OCI-LY1 (cell line): ENCODE data around the gene PTPRG.

Source experiments
- H2AFZ ChIP-seq: fragments of 200-600 bp; sonication (generic), shearing (Covaris generic); 2 replicates; pipeline ENCODE4 v1.6.0; 2014; ENCODE audit warnings: antibody characterized with exemption, mild to moderate bottlenecking, low read length
- H3F3A ChIP-seq: fragments of 200-600 bp; sonication (generic), shearing (Covaris generic); 2 replicates; pipeline ENCODE4 v1.6.0; 2014; ENCODE audit warnings: mild to moderate bottlenecking, antibody characterized with exemption, low read length, moderate library complexity; ENCODE audit not compliant: insufficient read depth
- H3K27ac ChIP-seq: fragments of 200-600 bp; sonication (generic); 2 replicates; pipeline ENCODE4 v1.5.1; 2014; ENCODE audit warnings: low read length, mixed run types, mild to moderate bottlenecking, low read depth; ENCODE audit not compliant: poor library complexity, severe bottlenecking
- H3K27me3 ChIP-seq: fragments of 200-600 bp; sonication (generic); 2 replicates; pipeline ENCODE4 v1.6.0; 2014; ENCODE audit warnings: antibody characterized with exemption, mild to moderate bottlenecking, low read length, moderate library complexity; ENCODE audit not compliant: insufficient read depth
- H3K36me3 ChIP-seq: fragments of 200-600 bp; sonication (generic); 2 replicates; pipeline ENCODE4 v1.6.1; 2014; ENCODE audit warnings: mild to moderate bottlenecking, antibody characterized with exemption, low read length, moderate library complexity, mixed read lengths; ENCODE audit not compliant: insufficient read depth
- H3K4me1 ChIP-seq: fragments of 200-600 bp; sonication (generic); 2 replicates; pipeline ENCODE4 v1.5.1; 2014; ENCODE audit warnings: mild to moderate bottlenecking, low read length, moderate library complexity; ENCODE audit not compliant: insufficient read depth, severe bottlenecking
- H3K4me2 ChIP-seq: fragments of 200-600 bp; sonication (generic), shearing (Covaris generic); 2 replicates; pipeline ENCODE4 v1.6.1; 2014; ENCODE audit warnings: low read length
- H3K4me3 ChIP-seq: fragments of 200-600 bp; sonication (generic); 2 replicates; pipeline ENCODE4 v1.5.1; 2014; ENCODE audit warnings: low read length, low read depth, mild to moderate bottlenecking, mixed read lengths; ENCODE audit not compliant: poor library complexity, severe bottlenecking
- H3K79me2 ChIP-seq: fragments of 200-600 bp; shearing (Covaris generic); 2 replicates; pipeline ENCODE4 v1.6.1; 2016; ENCODE audit warnings: mixed run types, low read length, mixed read lengths; ENCODE audit not compliant: insufficient read depth
- H3K9ac ChIP-seq: fragments of 200-600 bp; sonication (generic), shearing (Covaris generic); 2 replicates; pipeline ENCODE4 v1.6.1; 2014; ENCODE audit warnings: mild to moderate bottlenecking, low read length, mixed read lengths
- H3K9me2 ChIP-seq: fragments of 200-600 bp; sonication (generic), shearing (Covaris generic); 2 replicates; pipeline ENCODE4 v1.6.1; 2014; ENCODE audit warnings: low read depth, mild to moderate bottlenecking, low read length, mixed read lengths
- H3K9me3 ChIP-seq: fragments of 200-600 bp; shearing (Covaris generic); 2 replicates; pipeline ENCODE4 v1.6.1; 2014; ENCODE audit warnings: low read length, mixed read lengths
- H4K20me1 ChIP-seq: fragments of 200-600 bp; sonication (generic), shearing (Covaris generic); 2 replicates; pipeline ENCODE4 v1.6.0; 2016; ENCODE audit warnings: mild to moderate bottlenecking, low read length; ENCODE audit not compliant: insufficient read depth
- CTCF ChIP-seq: fragments of 200-600 bp; sonication (generic), shearing (Covaris generic); IDR thresholded peaks from 2 replicates; pipeline ENCODE4 v1.5.1; 2017; ENCODE audit warnings: mild to moderate bottlenecking, antibody characterized with exemption, low read length, moderate library complexity, mixed read lengths
- EZH2 ChIP-seq: fragments of 200-600 bp; sonication (generic), shearing (Covaris generic); IDR thresholded peaks from 2 replicates; pipeline ENCODE4 v1.8.0; 2017; ENCODE audit warnings: borderline replicate concordance, mixed run types, mild to moderate bottlenecking, antibody characterized with exemption, low read length, moderate library complexity, mixed read lengths

Gene PTPRG

GRCh38 chr3:62238003-62238402 is 676.6 kb downstream of the PTPRG start:
- Histone ChIP-seq H2AFZ (no peak overlapping the region), H3K9me2 (no peaks in the 10 kb centered on the region), H3K4me3 (no peak overlapping the region), H3K9me3 (no peaks in the 10 kb centered on the region), H4K20me1 (no peaks in the 10 kb centered on the region), H3K27me3 (no peaks in the 10 kb centered on the region), H3K4me1 (no peaks in the 10 kb centered on the region), H3K4me2 (no peak overlapping the region), H3F3A (no peaks in the 10 kb centered on the region), H3K79me2 (no peaks in the 10 kb centered on the region), H3K27ac (no peak overlapping the region), H3K9ac (no peak overlapping the region), H3K36me3 (no peaks in the 10 kb centered on the region)
- TF ChIP-seq EZH2 (no peak), CTCF (no peak)

GRCh38 chr3:62238431-62238830 is 677.1 kb downstream of the PTPRG start:
- Histone ChIP-seq H3K9me3 (no peaks in the 10 kb centered on the region), H3F3A (no peaks in the 10 kb centered on the region), H3K36me3 (no peaks in the 10 kb centered on the region), H2AFZ (no peak overlapping the region), H3K9ac (no peak overlapping the region), H3K4me2 (no peak overlapping the region), H4K20me1 (no peaks in the 10 kb centered on the region), H3K4me3 (no peak overlapping the region), H3K27me3 (no peaks in the 10 kb centered on the region), H3K27ac (no peak overlapping the region), H3K9me2 (no peaks in the 10 kb centered on the region), H3K4me1 (no peaks in the 10 kb centered on the region), H3K79me2 (no peaks in the 10 kb centered on the region)
- TF ChIP-seq EZH2, result no peak
- TF ChIP-seq CTCF, result no peak

- no peaks in the 10 kb centered on the region for H3F3A ChIP-seq
- H3K27me3 ChIP-seq, result no peaks in the 10 kb centered on the region
- no peak overlapping the region for H3K27ac ChIP-seq
- no peaks in the 10 kb centered on the region for H3K9me3 ChIP-seq
- H3K79me2 ChIP-seq, result no peaks in the 10 kb centered on the region
- H3K9me2 ChIP-seq, result no peaks in the 10 kb centered on the region
- no peaks in the 10 kb centered on the region for H3K4me1 ChIP-seq
- H3K9ac ChIP-seq, result no peak overlapping the region
- no peaks in the 10 kb centered on the region for H4K20me1 ChIP-seq
- no peak overlapping the region for H2AFZ ChIP-seq
- TF ChIP-seq EZH2 (no peak), CTCF (no peak)
- no peak overlapping the region for H3K4me3 ChIP-seq
- no peak overlapping the region for H3K4me2 ChIP-seq
- no peaks in the 10 kb centered on the region for H3K36me3 ChIP-seq
Measured at GRCh38 chr3:62241279-62241678, 679.9 kb downstream of the PTPRG start.
